ENCODE results near the gene RPL35A.
"Not testable (repeated sequence)": the region's sequence is repeated elsewhere in the genome, so short reads cannot be mapped to it uniquely, and the experiment has no call there.

The RPL35A gene

DNA sequence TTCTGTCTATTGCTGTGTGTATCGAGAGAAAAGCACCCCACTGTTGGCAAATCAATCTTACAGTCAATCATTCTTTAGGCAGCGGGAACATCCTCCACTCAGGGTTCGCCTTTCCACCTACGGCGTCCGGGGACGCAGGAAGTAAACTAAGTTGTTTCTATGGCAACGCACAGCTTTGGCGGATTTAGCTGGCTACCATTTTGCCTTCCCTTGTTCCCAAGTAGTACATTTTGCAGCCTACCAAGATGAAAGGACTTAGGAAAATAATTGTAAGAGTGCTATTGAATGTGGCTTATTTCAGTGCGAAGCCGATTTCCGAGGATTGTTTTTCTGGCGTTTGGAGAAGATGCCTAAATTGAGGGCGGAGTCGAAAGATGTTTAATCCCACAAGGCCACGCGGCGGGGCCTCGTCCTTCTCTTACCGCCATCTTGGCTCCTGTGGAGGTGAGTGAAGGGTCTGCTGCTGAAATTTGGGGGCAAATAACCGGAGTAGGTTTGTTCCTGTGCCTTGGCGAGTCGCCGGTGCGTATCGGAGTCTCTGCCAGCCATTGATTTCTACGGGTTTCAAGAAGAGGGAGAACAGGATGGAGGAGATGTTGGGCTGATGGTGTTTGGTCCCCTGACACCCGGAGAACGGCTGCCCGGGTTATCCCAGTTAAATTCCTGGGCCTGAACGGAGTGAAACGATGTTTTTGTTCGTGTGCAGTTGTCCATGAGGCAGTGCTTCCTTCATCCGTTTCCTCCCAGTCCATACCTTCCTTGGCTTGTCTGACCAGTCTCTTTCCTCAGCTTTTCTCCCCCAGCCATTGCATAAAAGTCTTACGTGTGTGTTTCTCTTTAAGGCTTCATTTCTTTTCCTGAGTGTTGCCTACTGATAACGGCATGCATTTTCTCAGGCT lies at the start of gene RPL35A:
TSS of gene RPL35A (plus strand) at position 413 of the 899 bp plus-strand sequence. CDS start 778 bp downstream, outside the sequence.
- in situ Hi-C loops (cut with HindIII; ENCODE audit: low sequenced_read_pairs): no loop called here

DNA sequence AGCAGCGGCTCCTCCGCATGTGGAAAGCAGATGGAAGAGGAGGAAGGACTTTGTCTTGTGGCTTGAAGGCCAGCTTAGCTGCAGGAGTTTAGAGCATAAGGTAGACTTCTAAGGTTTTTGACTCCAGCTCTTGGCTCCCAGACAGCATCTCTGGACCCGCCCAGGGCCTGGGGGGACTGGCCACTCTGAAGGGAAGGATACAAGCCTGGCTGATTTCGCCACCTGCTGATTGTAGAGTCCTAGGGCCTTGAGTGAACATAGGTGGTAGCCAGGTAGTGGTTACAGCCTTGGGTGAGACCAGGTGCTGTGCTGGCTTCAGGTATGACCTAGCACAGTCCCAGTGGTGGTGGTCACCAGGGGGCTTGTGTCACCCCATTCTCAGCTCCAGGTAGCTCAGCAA lies 48.4 kb upstream of the RPL35A start:
- in situ Hi-C loops (cut with HindIII; ENCODE audit: low sequenced_read_pairs): no loop called here

DNA sequence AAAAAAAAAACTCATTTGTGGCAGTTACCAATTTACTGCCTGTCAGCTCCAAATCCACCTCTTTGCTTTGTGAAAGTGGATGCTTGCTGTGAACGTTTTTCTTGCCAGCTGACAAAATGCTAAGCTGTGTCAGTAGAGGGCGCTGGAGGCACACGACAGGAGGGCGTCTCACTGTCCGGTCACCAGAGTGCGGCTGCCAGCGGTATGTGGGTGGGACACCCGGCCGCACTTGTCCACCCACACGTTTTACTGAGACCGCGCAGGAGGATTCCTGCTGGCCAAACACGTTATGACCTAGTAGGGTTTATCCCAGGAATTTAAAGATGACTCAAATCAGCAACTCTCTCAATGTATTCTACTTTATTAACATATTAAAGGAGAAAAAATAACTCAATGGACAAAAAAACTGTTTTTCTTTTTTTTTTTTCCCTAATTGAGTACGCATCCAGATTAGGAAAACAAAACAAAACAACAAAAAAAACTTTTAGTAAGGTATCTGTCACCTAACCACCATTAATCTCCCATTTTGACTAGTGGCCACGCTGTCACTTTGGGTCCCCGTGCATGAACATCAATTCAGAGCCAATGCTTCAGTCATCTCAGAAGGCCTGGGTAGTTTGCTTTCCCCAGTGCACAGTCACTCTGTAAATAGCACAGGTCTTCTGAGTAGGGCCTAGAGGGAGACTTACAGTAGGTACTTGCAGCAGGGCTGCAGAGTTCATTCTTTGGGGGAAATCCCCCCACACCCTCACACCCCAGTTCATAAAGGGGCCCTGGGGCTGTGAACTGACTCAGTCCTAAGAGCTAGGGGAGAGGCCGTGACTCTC lies 43.8 kb upstream of the RPL35A start:
- in situ Hi-C loops (cut with HindIII; ENCODE audit: low sequenced_read_pairs): no loop called here

DNA sequence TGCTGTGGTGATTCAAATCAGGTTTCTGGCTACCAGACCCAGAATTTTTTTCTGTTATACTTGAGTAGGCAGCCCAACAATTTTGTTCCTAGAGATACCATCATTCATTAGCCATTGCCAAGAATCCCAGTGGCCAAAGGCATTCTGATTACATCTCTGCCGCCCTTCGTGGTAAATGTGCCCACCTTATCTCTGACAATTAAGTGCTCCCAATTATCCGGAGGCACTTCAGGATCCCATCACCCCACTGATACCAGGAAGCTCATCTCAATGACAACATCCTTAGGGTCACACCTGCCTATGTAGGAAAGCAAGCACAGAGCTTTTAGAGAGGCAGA lies 43.2 kb upstream of the RPL35A start:
- in situ Hi-C loops (cut with HindIII; ENCODE audit: low sequenced_read_pairs): no loop called here

DNA sequence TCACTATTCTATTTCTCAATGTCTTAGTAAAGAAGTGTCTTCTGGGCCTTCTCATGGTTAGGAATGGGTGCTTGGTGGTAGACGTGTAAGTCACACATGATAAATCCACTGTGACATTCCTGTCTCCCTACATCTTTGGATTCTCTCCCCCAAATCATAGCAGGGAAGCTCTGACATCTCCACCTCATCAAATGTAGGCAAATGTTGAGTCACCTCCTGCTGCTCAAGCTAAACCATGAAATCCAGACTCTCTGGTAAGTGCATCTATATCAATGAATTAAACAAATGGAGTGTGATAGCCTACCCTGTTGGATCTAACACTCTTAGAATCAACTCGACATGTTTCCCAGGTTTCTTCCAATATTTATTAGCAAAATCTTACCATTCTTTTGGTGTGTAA lies 42.8 kb upstream of the RPL35A start:
- in situ Hi-C loops (cut with HindIII; ENCODE audit: low sequenced_read_pairs): no loop called here

DNA sequence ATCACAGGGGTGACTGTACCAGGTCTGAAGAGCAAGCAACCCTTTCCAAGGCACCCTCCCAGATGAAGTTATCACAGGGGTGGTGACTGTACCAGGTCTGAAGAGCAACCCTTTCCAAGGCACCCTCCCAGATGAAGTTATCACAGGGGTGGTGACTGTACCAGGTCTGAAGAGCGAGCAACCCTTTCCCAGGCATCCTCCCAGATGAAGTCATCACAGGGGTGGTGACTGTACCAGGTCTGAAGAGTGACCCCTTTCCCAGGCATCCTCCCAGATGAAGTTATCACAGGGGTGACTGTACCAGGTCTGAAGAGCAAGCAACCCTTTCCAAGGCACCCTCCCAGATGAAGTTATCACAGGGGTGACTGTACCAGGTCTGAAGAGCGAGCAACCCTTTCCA lies 41.4 kb upstream of the RPL35A start:
- in situ Hi-C loops (cut with HindIII; ENCODE audit: low sequenced_read_pairs): not testable (repeated sequence)

DNA sequence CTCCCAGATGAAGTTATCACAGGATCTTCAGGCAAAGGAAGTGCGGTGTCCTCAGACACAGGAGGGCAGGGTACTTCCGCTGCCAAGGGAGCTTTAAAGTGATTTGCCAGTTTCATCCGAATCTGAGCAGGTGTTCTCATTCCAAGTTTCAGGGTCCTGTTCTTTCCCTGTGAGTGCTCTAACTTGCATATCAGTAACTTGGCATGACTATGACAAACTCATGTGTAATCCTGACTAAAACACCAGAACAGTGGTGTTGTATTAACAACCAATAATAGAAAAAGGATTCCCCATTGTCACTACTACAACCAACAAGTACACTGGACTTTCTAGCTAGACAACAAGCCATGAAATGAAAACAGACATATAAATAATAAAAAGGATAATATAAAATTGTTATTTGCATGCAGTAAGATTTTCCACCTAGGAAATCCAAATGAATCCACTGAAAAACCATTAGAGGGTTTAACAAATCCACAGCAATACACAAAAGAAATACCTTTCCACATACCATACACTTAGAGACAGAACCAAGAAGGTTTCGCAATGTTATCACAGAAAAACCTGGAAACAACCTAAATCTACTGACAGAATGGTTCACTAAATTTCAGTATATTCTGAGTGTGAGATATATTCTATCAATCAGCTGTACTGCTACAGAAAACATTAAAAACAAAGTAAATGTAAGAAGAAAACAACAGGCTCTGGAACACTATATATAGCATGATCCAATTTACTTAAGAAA lies 40.9 kb upstream of the RPL35A start:
- in situ Hi-C loops (cut with HindIII; ENCODE audit: low sequenced_read_pairs): no loop called here

DNA sequence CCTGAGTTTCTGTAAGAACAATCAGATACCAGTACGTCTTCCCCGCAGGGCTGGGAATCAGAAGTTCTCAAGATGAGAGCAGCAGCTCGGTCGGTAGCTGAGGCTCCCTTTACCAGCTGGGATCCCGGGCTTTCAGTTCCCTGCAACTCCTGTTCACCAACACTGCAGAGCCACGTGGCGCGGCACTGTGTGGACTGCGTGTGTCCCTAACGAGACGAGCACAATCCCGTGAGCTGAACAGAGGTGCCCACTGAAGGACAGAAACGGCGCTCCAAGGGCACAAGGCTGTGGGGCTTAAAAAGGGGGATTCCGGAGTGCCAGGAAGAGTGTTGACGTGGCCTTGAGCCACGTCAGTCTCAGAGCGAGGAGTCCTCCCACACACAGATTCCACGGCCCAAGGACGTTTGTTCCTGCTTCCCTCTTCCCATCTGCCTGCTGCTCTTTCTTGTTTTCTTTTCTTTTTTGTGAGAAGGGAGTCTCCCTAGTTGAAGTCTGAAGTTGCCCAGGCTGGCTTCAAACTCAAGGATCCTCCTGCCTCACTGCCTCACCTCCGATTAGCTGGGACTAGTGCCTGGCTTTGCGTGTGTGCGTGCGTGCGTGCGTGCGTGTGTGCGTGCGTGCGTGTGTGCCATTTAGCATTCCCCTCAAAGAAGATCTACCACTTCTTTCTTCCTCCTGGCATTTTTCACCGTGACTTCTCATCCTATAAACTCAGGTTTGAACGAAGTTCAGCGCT lies 37.1 kb upstream of the RPL35A start:
- in situ Hi-C loops (cut with HindIII; ENCODE audit: low sequenced_read_pairs): no loop called here

DNA sequence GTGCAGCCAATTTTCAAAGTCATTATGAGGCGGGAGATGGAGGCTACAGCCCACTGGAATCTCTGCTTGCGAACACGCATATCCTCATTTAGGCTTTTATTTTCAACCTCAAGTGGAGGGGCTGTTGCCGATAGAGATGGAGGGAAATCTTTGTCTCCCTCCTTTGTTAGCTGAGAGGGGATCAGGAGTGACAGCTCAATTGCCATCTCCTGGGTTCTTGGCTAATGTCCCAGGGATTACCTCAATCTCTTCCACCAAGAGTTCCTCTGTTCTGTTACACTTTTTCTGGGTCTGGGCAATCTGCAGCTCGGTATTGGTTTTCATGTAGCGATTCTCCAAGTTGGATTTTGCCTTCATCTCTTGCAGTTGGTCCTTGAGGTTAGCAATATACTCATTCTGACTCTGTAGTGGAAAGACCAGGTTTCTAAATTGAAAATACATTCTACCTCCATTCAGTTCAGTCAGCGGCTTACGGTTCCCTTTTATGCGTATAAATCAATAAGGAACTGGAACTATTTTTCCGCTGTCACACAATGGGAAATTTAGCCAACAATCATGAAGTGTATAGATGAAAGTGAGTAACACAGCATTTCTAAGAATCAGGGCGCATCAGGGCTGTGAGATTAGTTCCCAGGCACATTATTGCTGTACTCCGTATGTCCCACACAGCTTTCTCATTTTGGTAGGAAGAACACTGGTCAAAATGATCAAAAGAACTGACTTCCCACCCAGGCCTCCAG lies 36.2 kb upstream of the RPL35A start:
- in situ Hi-C loops (cut with HindIII; ENCODE audit: low sequenced_read_pairs): no loop called here

DNA sequence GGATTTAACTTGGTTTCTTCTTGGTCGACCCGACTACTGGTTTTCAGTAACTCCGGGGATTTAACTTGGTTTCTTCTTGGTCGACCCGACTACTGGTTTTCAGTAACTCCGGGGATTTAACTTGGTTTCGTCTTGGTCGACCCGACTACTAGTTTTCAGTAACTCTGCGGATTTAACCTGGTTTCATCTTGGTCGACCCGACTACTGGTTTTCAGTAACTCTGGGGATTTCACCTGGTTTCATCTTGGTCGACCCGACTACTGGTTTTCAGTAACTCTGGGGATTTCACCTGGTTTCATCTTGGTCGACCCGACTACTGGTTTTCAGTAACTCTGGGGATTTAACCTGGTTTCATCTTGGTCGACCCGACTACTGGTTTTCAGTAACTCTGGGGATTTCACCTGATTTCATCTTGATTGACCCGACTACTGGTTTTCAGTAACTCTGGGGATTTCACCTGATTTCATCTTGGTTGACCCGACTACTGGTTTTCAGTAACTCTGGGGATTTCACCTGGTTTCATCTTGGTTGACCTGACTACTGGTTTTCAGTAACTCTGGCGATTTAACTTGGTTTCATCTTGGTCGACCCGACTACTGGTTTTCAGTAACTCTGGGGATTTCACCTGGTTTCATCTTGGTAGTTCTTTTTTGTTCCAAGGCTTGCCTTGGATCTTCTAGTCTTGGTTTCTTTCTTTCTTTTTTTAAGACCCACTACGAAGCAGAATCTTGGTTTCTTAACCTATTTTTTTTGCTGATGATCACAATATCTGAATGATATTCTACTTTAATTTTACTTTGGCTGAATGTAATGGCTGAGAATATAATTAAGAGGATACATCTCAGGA lies 28.3 kb upstream of the RPL35A start:
- in situ Hi-C loops (cut with HindIII; ENCODE audit: low sequenced_read_pairs): not testable (repeated sequence)

DNA sequence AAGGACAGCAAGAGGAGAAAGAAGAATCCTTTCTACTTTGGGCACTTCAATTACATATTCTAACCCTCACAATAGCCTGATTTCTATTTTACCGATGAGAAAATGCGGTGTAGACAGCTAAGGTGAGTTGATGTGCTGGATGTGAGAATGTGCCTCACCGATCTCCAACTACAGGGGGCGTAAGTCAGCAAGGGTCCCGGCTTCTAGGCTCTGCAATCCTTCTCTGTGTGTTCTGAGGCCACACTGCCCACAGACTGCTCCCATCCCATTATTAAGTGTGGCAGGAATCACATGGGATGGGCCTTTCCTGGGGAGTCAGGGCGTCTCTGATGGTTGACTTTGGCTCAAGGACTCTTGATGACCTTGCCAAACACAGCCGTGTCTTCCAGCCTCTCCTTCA lies 23.6 kb upstream of the RPL35A start:
- in situ Hi-C loops (cut with HindIII; ENCODE audit: low sequenced_read_pairs): no loop called here

DNA sequence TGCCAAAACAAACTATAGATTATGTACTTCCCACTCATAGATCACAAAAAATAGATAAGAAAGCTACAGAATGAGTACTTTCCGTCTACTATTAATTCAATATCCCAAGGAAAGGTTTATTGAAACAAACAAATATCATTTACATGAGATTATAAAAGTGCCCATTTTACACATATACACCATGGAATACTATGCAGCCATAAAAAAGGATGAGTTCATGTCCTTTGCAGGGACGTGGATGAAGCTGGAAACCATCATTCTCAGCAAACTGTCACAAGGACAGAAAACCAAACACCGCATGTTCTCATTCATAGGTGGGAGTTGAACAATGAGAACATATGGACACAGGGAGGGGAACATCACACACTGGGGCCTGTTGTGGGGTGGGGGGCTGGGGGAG lies 22.4 kb upstream of the RPL35A start:
- in situ Hi-C loops (cut with HindIII; ENCODE audit: low sequenced_read_pairs): not testable (repeated sequence)

DNA sequence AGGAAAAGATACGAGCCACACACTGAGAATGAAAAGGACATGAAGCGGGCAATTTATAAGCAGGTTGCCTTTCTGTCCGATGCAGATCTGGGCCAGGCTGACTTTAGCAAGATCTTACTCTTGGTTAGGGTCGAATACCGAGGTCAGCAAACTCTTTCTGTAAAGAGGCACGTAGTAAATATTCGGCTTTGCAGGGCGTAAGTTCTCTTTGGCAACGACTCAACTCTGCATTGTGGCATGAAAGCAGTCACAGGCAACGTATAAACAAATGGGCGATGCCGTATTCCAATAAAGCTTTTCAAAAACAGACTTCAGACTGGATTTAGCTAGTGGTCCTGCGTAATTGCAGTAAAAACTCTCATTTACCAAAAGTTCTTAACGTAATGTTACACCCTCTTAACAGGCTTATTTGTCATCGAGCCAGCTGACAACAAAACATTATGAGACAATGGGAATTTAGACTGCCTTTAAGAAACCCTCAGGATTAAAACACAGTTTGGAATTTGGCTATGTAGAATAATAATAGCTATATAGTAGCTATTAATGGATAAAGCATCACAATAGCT lies 13.1 kb upstream of the RPL35A start:
- in situ Hi-C loops (cut with HindIII; ENCODE audit: low sequenced_read_pairs): no loop called here

DNA sequence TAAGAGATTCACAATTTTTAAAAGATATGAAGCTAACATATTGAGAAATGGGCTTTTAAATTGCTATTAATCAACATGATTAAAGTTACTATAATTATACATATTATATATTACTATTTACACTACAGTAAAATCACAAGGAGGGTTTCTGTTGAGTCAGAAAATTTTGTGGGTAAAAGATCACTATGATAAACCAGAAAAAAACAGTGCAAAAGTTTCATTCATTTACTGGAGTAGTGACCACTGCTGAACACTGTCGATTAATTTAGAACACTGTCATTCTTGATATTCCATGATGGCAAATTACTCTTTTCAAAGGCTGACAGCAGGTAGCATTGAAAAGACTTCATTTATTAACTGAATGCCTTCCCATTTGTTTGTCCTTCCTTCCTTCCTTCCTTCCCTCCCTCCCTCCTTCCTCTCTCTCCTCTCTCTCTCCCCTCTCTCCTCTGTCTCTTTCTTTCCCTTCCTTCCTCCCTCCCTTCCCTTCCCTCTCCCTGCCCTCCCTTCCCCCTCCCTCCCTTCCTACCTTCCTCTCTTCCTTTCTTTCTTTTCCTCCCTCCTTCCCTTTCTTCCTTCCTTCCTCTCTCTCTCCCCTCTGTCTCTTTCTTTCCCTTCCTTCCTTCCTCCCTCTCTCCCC lies 9.1 kb upstream of the RPL35A start:
- in situ Hi-C loops (cut with HindIII; ENCODE audit: low sequenced_read_pairs): no loop called here

DNA sequence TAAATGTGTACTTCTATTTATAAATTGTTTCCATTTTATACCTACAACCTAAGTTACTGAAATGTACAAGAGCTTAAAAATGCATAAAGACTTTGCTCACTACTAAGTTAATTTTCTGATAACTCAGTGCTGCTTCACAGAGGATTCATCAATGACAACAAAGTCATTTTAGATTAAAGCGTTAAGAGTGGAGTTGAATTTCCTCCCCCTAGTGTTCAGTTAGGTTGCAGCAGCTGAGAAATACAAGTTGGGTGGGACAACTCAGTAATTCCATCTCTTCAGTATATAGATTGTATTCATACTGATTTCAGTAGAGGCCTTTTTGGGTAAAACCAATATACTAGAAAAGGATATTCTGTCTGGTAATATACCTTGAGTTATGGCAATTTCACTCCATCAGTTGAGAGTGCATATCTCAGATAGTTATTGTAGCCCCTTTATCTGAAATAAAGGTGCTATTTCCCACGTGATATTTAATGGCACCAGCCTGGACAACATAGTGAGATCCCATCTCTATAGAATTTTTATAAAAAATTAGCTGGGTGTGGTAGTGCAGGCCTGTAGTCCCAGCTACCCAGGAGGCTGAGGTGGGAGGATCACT lies 6.9 kb upstream of the RPL35A start:
- in situ Hi-C loops (cut with HindIII; ENCODE audit: low sequenced_read_pairs): no loop called here

DNA sequence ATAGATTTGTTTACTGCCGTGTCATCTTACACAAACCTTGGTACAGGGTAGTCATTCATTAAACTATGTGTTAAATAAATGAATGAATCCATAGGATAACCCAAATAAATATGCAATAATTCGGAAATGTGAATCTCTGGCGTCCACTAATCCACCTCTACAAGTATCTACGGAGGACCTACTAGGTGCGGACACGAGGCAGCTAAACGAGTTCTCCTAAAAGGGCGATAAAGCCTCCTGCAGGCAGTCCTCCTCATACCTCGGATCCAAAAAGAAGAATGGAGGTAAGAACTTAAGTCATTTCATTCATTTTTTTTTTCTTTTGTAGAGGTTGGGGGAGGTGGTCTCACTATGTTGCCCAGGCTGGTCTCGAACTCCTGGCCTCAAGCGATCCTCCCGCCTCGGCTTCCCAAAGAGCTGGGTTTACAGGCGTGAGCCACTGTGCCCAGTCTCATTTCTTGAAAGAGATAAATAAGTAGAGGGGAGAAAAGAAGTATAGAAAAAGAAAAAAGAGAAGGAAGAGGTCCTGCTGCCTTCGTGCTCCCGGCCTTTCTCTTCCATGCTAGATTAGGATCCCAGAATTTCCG lies 706 bp upstream of the RPL35A start:
- in situ Hi-C loops (cut with HindIII; ENCODE audit: low sequenced_read_pairs): no loop called here

DNA sequence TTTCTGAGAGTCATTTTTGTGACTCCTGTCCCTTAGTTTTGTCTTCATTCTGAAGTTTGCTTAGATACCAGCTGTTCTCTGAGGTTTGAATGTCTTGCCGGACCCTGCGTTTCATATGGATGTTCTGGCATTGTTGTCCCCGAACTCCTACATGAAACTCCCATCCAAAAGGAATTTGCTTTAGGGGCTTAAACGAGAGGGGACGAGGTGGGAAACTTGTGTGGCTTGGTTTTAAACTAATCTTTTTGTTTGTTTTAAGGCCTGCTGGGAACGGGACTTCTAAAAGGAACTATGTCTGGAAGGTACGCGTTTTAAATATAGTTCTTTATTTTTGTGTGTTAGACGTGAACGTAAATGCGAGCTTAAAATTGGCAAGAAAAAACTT lies 679 bp downstream of the RPL35A start:
- in situ Hi-C loops (cut with HindIII; ENCODE audit: low sequenced_read_pairs): no loop called here
